Erythroblast (primary cell): Measurements from ENCODE around the gene ECHS1.
A peak's percentile ranks its signal among the peaks of the same experiment; 100 is the strongest.
"Not testable (repeated sequence)": the region's sequence is repeated elsewhere in the genome, so short reads cannot be mapped to it uniquely, and the experiment has no call there.

Source experiments
- DNase-seq, 2 experiments: peaks; one replicate each; lab custom pipeline; 2025; lab: John Stamatoyannopoulos, UW
- GATA1 ChIP-seq: IDR thresholded peaks from 2 replicates; pipeline ENCODE4 v1.6.1; 2011; ENCODE audit warnings: low read depth, mild to moderate bottlenecking, control low read depth, low read length, moderate library complexity
- POLR2A ChIP-seq: IDR thresholded peaks from 2 replicates; pipeline ENCODE4 v1.6.1; 2011; ENCODE audit warnings: mild to moderate bottlenecking, low read length

ECHS1 gene

DNA sequence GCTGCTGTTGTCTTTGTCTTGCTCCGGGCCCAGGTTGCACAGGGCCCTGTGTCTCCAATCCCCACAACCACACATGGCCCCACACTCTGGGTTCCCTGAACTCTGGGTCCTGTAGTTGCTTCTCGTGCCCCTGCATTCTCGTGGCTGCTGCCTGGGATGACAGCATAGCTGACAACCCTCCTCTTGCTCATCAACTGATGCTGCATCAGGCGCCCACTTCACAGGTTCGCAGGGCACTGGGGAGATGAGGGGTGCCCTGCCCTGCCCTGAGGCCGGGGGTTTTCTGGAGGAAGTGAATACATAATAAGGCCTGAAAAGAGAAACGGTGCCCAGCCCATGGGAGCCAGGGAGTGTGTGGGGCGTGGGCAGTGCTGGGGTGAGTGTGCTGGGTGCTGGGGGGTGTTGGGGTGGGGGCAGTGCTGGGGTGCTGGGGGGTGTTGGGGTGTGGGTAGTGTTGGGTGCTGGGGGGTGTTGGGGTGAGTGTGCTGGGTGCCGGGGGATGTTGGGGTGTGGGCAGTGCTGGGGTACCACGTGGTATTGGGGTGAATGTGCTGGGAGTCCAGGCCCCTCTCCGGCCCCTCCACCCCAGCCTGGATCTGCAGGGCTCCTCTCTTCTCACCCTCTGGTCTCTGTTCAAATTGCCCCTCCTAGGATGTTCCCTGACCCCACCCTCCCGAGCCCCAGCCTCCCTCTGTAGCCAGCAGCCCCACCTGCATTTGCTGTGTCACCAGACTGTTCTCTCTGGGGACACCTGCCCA, 18.8 kb upstream of the ECHS1 start:
- TF ChIP-seq GATA1 (no peak), POLR2A (no peak)
- DNase-seq, result no peak

DNA sequence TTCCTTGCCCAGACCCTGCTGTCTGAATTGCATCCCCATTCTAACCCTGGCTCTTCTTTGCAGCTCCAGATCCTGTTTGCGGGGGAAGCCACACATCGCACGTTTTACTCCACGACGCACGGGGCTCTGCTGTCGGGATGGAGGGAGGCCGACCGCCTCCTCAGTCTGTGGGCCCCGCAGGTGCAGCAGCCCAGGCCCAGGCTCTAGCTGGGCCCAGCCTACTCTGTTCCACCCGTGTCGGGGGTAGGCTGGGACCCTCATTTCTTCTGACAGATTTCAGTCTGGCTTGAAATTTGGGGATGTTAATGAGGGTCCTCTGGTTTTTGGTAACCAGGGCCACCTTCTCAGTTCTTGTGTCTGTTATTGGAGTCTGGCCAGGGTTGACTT, 18.1 kb upstream of the ECHS1 start:
- TF ChIP-seq POLR2A (no peak), GATA1 (no peak)
- no peak for DNase-seq

DNA sequence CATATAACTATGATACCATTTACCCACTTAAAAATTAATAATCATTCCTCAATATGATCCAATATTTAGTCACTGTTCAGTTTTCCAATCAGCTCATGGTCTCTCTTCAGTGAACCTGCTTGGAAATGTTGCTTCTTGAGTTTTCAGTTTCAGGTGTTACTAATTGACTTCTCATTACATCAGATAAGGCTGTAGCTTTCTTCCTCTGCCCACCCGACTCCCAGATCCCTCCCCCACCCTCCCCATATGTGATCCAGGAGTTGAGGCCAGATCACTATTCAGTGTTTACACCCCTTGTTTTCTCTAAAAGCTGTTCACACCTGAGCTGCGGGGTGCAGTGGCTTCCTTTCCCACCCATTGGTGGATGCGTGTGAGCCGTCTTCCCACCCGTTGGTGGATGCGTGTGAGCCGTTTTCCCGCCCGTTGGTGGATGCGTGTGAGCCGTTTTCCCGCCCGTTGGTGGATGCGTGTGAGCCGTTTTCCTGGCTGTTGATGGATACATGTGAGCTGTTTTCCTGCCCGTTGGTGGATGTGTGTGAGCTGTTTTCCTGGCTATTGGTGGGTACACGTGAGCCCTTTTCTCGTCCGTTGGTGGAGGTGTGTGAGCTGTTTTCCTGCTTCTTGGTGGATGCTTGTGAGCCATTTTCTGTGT, 17.6 kb upstream of the ECHS1 start:
- DNase-seq, result no peak
- TF ChIP-seq GATA1 (no peak), POLR2A (no peak)

DNA sequence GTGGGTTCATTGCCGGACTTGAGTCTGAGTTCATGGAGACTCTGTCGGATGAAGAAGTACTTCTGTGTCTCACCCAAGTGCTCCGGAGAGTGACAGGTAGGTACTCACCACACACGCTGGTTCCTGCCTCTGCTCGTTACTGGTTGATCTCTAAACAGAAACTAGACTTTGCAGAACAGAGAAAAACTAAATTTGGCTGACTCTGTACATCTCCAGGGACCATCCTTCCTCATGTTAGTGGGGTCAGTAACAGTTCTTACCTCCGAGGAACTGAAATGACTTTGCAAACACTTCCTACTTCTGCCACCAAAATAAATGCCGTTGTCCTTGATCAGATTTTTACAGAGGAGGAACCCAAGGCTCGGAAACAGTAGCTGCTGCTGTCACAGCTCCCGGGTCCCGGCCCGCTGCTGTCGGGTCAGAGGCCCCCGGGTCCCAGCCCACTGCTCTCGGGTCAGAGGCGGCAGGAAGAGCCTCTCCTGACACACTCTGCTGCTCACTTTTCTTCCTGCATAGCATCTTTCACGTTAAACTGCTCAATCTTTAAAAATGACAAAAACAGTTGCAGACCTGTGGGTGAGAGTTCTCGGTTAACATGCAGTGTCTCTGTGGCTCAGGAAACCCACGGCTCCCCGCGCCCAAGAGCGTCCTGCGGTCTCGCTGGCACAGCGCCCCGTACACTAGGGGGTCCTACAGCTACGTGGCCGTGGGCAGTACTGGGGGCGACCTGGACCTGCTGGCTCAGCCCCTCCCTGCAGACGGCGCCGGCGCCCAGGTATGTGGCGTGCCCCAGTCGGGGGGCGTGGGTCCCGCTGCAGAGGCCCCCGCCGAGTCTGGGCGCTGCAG, 16.0 kb upstream of the ECHS1 start:
- TF ChIP-seq GATA1, result no peak
- no peak for TF ChIP-seq POLR2A
- DNase-seq, result no peak

DNA sequence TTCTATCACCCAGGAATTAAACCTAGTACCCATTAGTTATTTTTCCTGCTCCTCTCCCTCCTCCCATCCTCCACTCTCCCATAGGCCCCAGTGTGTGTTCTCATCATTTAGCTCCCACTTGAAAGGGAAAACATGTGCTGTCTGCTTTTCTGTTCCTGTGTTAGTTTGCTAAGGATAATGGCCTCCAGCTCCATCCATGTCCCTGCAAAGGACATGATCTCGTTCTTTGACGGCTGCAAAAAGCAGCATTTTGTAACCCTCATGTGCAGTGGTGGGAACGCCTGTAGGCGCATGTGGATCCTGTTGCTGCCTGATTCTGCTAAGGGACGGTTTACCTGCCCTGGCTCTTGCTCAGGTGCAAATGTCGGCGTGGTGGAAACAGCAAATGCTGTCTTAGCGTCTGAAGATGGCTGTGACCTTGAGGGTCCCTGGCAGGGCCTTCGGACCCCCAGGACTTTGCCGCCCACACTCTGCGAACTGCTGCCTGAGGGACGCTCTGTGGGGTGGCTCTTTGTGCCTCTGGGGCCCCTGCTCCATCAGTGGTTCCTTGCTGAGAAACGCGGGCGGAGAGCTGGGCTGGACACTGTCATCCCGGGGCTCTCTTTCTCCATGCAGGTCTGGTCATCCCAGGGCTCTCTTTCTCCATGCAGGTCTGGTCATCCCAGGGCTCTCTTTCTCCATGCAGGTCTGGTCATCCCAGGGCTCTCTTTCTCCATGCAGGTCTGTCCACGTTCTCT, 15.2 kb upstream of the ECHS1 start:
- TF ChIP-seq GATA1 (no peak), POLR2A (no peak)
- DNase-seq, result peak; percentile 31 to 39

DNA sequence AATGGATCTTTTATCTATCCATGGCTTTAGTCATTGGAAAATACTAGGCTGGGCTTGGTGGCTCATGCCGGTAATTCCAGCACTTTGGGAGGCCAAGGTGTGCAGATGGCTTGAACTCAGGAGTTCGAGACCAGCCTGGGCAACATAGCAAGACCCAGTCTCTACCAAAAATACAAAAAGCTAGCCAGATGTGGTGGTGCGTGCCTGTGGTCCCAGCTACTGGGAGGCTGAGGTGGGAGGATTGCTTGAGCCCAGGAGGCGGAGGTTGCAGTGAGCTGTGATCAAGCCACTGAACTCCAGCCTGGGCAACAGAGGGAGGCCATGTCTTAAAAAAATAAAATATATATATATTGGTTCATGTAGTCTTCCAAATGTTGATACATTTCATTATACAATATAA, 13.8 kb upstream of the ECHS1 start:
- DNase-seq, result not testable (repeated sequence)

DNA sequence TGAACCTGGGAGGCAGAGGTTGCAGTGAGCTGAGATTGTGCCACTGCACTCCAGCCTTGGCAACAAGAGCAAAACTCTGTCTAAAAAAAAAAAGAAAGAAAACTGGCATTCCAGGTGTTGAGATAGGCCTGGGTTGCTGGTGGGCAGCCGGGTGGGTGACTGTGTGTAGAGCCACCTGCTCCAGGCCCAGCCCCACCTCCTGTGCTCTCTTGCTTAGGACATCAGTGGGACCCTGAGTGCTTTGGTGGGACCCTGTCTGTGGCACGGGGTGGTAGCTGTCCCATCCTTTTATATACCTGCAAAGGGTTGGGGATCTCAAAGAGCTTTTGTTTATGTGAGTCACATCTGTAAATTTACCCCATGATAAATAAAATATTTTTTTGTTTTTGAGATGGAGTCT, 12.1 kb upstream of the ECHS1 start:
- DNase-seq, result no peak
- TF ChIP-seq GATA1 (no peak), POLR2A (no peak)

DNA sequence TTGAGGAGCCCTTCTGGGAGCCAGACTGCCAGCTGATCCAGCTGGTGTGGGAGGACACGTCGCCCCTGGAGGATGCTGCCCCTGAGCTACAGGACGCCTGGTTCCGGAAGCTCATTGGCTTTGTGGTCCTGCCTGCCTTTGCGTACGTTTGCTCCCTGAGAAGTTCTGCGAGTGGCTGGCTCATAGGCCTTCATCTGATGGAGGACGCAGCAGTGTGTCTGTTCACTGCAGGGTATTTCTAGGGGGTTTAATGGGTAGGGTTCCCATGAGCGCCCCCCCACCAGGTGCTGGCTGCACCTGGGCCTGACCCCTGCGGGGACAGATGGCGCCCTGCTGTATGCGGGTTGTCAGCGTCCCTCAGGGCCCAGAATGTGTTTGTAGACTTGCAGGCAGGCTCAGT, 10.9 kb upstream of the ECHS1 start:
- TF ChIP-seq GATA1 (no peak), POLR2A (no peak)
- DNase-seq, result no peak

DNA sequence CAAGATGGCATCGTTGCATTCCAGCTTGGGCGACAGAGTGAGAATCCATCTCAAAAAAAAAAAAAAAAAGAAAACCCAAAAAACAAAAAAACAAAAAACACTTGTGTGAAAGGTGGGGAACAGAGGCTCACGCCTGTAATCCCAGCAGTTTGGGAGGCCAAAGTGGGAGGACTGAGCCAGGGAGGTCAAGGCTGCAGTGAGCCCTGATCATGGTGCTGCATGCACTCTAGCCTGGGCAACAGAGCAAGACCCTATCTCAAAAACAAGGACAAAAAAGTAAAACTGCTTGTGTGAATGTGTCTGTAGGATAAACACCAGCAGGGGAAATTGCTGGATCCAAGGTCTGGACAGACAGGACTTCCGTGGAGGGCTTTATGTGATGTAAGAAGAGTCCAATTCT, 10.4 kb upstream of the ECHS1 start:
- TF ChIP-seq POLR2A (no peak), GATA1 (no peak)
- DNase-seq, result no peak

DNA sequence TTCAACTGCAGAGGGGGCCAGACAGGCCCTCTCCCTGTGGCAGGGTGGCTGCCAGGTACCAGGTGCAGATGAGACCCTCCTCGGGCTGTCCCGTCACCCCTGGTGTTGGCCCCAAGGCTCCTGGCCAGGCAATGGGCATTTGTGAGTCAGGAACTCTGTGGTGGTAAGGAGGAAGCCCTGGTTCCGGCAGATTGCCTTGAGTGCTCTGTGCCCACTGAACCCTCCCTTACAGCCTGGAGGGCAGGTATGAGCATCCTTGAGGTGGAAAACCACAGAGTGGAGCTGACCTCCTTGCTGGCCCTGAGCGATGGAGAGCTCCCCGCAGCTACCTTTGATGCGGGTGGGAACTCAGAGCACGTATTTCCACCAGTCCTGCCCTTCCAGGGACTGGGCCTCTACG, 7.9 kb upstream of the ECHS1 start:
- TF ChIP-seq POLR2A (no peak), GATA1 (no peak)
- no peak for DNase-seq

DNA sequence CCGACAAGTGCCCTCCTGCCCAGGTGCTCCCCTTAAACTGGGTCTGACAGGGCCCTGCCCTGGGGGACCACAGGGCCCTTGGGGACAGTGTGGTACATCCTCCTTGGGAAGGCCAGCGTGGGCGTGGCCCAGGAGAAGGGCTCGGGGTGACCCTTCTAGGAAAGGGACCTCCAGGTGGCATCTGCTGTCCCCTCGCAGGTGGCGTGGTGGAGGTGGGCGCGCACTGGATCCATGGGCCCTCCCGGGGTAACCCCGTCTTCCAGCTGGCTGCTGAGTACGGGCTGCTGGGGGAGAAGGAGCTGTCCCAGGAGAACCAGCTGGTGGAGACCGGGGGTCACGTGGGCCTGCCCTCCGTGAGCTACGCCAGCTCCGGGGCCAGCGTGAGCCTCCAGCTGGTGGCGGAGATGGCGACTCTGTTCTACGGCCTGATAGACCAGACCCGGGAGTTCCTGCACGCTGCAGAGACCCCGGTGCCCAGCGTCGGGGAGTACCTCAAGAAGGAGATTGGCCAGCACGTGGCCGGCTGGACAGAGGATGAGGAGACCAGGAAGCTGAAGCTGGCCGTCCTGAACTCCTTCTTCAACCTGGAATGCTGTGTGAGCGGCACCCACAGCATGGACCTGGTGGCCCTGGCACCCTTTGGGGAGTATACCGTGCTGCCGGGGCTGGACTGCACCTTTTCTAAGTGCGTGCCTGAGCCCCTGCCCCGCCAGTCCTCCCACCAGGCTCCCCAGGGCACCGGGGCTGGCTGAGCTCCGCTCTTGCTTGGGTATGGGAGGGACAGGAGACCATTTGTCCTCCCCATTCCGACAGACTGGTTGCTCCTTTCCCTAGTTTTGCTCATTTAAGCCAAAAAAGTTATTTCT, 6.9 kb upstream of the ECHS1 start:
- DNase-seq, result no peak
- TF ChIP-seq POLR2A, result no peak
- TF ChIP-seq GATA1, result no peak

DNA sequence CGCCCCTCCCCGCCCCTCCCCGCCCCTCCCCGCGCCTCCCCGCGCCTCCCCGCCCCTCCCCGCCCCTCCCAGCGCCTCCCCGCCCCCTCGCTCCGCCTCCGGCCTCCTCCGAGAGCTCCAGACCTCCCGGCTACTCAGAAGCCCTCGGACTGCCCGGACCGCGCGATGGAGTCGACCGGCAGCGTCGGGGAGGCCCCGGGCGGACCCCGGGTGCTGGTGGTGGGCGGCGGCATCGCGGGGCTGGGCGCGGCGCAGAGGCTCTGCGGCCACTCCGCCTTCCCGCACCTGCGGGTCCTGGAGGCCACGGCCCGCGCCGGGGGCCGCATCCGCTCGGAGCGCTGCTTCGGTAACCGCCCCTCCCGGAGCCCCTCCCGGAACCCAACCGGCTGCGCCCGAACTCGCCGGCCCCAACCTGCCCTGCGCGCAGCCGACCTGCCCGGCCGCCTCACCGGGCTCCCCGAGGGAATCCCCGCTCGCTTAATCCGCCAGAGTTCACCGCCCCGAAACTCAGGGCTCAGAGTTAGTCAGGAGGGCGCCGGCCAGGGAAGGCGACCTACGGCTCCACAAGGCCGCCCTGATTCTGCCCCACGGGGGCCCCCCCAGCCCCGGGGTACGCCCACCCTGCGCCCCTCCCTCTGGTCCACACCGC, 6.1 kb upstream of the ECHS1 start, which contains the start of gene PAOX:
Gene PAOX (plus strand): TSS at position 111 of the 649 bp plus-strand sequence. CDS start 55 bp downstream, at position 166.
- no peak for TF ChIP-seq GATA1
- no peak for TF ChIP-seq POLR2A
- peak; percentile 53 to 57 for DNase-seq
